ENCODE data around the gene CTBP2. TPM values are rescaled to one million over a fixed set of nuclear protein-coding genes. Genes with fewer than 3 reads are reported as not detected.
A peak's percentile ranks its signal among the peaks of the same experiment; 100 is the strongest.

CTBP2 gene
- total and polyA plus RNA-seq, 4 donors: 19.2 to 80.6 (median 63.2) TPM

- 51 to 67% methylated on average over 16 of the region's 16 CpGs for WGBS, 2 donors
- no peaks in the 10 kb centered on the region for H3K9me3 ChIP-seq (ENCODE audit: control insufficient read depth in 4 of 4, insufficient read depth in 3 of 4, low read length in 3 of 4)
- H3K27me3 ChIP-seq (ENCODE audit: control insufficient read depth in 3 of 3, insufficient read depth in 3 of 3, low read length in 2 of 3): no peaks in the 10 kb centered on the region
- no peak for TF ChIP-seq CTCF (IDR thresholded peaks at IDR 0.05; ENCODE audit: control extremely low read depth, extremely low read depth)
- DNase-seq (no peak), ATAC-seq (ENCODE audit: insufficient read depth, low FRiP score) (no peak)
- peak overlapping the region in 1 of 2 donors; percentile 7 for H3K27ac ChIP-seq (ENCODE audit: low read depth in 1 of 2, low read length in 1 of 2)
- H3K4me1 ChIP-seq (ENCODE audit: control insufficient read depth in 5 of 5, insufficient read depth in 5 of 5, low read length in 5 of 5): peaks cover 13 to 31% (median 24%) of the 10 kb centered on the region in 5 donors
- no peak overlapping the region for H3K4me3 ChIP-seq
- H3K9ac ChIP-seq (ENCODE audit: insufficient read depth in 1 of 2, low read length in 2 of 2): peak overlapping the region in 1 of 2 donors; percentile 26
- no peaks in the 10 kb centered on the region for H3K36me3 ChIP-seq (ENCODE audit: control insufficient read depth in 4 of 4, insufficient read depth in 4 of 4, low read length in 4 of 4)
These were observed 111.0 kb downstream of the CTBP2 start for GRCh38 chr10:125049216-125049881.

GRCh38 chr10:125048094-125048864 lies 112.1 kb downstream of the CTBP2 start:
- H3K4me3 ChIP-seq: no peak overlapping the region
- TF ChIP-seq CTCF (IDR thresholded peaks at IDR 0.05; ENCODE audit: control extremely low read depth, extremely low read depth): peak; percentile 82
- no peaks in the 10 kb centered on the region for H3K9me3 ChIP-seq (ENCODE audit: control insufficient read depth in 4 of 4, insufficient read depth in 3 of 4, low read length in 3 of 4)
- peak overlapping the region in 1 of 2 donors; percentile 15 for H3K27ac ChIP-seq (ENCODE audit: low read depth in 1 of 2, low read length in 1 of 2)
- H3K9ac ChIP-seq (ENCODE audit: insufficient read depth in 1 of 2, low read length in 2 of 2): peak overlapping the region in 1 of 2 donors; percentile 26
- peak; percentile 92 for ATAC-seq (ENCODE audit: insufficient read depth, low FRiP score)
- DNase-seq: peak; percentile 89 to 92 (median 90)
- WGBS, 2 donors: 50 to 72% methylated on average over 16 of the region's 16 CpGs
- H3K36me3 ChIP-seq (ENCODE audit: control insufficient read depth in 4 of 4, insufficient read depth in 4 of 4, low read length in 4 of 4): no peaks in the 10 kb centered on the region
- peaks cover 13 to 38% (median 27%) of the 10 kb centered on the region in 5 donors for H3K4me1 ChIP-seq (ENCODE audit: control insufficient read depth in 5 of 5, insufficient read depth in 5 of 5, low read length in 5 of 5)
- H3K27me3 ChIP-seq (ENCODE audit: control insufficient read depth in 3 of 3, insufficient read depth in 3 of 3, low read length in 2 of 3): no peaks in the 10 kb centered on the region

GRCh38 chr10:125043841-125044658 lies 116.3 kb downstream of the CTBP2 start:
- Histone ChIP-seq H3K27ac (ENCODE audit: low read depth in 1 of 2, low read length in 1 of 2) (peak overlapping the region in 1 of 2 donors; percentile 61), H3K36me3 (ENCODE audit: control insufficient read depth in 4 of 4, insufficient read depth in 4 of 4, low read length in 4 of 4) (peaks cover 0 to 3% (median 0%) of the 10 kb centered on the region in 4 donors), H3K4me3 (no peak overlapping the region), H3K27me3 (ENCODE audit: control insufficient read depth in 3 of 3, insufficient read depth in 3 of 3, low read length in 2 of 3) (no peaks in the 10 kb centered on the region), H3K4me1 (ENCODE audit: control insufficient read depth in 5 of 5, insufficient read depth in 5 of 5, low read length in 5 of 5) (peaks cover 16 to 44% (median 27%) of the 10 kb centered on the region in 5 donors), H3K9ac (ENCODE audit: insufficient read depth in 1 of 2, low read length in 2 of 2) (no peak overlapping the region), H3K9me3 (ENCODE audit: control insufficient read depth in 4 of 4, insufficient read depth in 3 of 4, low read length in 3 of 4) (no peaks in the 10 kb centered on the region)
- ATAC-seq (ENCODE audit: insufficient read depth, low FRiP score) (no peak), DNase-seq (no peak)
- no peak for TF ChIP-seq CTCF (IDR thresholded peaks at IDR 0.05; ENCODE audit: control extremely low read depth, extremely low read depth)
- WGBS, 2 donors: 83 to 84% methylated on average over 17 of the region's 17 CpGs
